Posterior vena cava (tissue), 2 donors: ENCODE results near the gene MAP4. TPM values are rescaled to one million over a fixed set of nuclear protein-coding genes. Genes with fewer than 3 reads are reported as not detected.

Experiments used
- DNase-seq: peaks from one replicate; pipeline ENCODE4 v3.0.0-alpha.2; 2020; ENCODE audit warnings: low spot score
- intact Hi-C, 2 donors: fragments of 100-400 bp; cut with DNase I; formaldehyde crosslinking; loops; one replicate each; pipeline versions ENCODE4 v1.14.1 to v1.14.2; 2022 to 2023
- total RNA-seq, 2 donors: library from RNA; stranded (reverse); fragmentation: NEBNext Ultra II Directional; extraction: Animal tissue kit (Norgen Biotek cat#: 25700); gene quantifications; one replicate each; pipeline ENCODE4 v1.2.1, GENCODE V29; 2021
- donor health status: DM: yes; HTN: yes; CAD: no.
- donor health status: DM: yes; HTN: yes; CAD: no.

The MAP4 gene
- total RNA-seq, 2 donors from 2014 or later = 332 to 380 TPM

DNA sequence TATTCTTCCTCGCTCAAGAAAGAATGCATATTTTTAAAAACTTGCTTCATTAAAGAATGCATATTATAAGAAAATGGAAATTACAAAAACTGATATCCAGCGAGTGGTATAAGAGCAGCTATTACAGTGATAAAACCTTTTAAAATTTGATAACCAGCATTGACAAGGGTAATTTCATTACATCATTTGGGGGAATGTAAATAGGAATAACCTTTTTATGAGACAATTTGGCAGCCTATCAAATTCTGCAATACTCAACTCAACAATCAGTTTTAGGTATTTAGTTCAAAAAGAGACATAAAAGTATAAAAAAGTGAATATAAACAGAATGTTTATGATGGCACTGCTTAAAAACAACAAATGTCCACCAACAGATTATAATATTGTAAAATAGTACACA lies 35.4 kb downstream of the MAP4 start:
- intact Hi-C loops = no loop called here
- no peak for DNase-seq

DNA sequence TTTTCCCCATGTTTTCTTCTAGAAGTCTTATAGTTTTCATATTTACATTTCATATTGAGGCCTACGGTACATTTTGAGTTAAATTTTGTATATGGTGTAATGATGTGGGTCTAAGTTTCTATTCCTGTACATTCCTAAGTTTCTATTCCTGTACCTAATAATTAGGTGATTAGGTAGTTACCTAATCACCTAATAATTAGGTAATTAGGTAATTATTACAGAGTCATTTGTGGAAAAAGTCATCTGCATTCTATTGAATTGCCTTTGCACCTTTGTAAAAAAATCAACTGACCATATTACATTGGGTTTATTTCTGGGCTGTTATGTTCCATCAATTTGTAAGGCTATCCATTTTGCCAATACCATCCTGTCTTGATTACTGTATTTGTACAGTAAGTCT lies 37.1 kb downstream of the MAP4 start:
- intact Hi-C loops = loop anchor here in 1 of 2 donors (10.0 kb wide), 1 partner anchor 1064 kb away; no protein-coding TSS in a partner anchor
- no peak for DNase-seq

DNA sequence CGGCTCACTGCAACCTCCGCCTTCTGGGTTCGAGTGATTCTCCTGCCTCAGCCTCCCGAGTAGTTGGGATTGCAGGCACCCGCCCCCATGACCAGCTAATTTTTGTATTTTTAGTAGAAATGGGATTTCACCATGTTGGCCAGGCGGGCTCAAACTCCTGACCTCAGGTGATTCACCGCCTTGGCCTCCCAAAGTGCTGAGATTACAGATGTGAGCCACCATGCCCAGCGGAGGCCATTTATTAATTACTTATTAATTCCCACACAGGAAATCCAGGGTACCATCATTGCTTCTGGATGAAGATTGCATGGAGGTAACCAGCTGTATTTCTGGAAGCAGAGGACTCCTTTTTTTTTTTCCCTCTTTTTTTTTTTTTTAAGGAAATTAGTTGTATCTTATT lies 37.8 kb downstream of the MAP4 start:
- no peak for DNase-seq
- intact Hi-C loops = loop anchor here in 1 of 2 donors (10.0 kb wide), 1 partner anchor 1064 kb away; no protein-coding TSS in a partner anchor

DNA sequence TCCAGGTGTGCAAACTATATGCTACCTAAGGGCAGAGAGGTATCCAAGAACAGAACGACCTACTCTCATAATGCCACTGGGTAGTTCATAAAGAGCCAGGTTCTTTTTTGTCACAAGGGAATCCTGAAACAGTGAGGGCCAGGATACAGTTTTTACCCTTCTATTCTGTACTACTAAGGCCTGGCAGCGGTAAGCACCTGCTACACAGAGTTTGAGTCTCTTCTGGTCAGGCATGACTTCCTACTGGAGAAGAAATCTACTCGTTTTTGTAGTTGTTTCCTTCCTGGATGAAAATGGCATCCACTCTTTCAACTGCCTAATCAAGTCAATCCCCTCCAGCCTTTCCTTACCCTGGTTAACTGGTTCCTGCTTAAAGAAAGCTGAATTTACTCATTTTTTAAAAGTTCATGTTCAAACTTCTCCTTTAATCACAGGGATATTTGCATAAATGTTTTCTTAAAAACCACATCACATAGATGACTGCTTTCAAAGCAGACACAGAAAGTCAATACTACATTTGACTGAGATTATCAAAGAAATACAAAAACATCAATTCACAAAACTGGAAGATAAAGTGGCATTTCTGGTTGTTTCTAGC lies 40.0 kb downstream of the MAP4 start:
- intact Hi-C loops = loop anchor here in 1 of 2 donors (10.0 kb wide), 1 partner anchor 1061 kb away; no protein-coding TSS in a partner anchor
- DNase-seq = no peak

DNA sequence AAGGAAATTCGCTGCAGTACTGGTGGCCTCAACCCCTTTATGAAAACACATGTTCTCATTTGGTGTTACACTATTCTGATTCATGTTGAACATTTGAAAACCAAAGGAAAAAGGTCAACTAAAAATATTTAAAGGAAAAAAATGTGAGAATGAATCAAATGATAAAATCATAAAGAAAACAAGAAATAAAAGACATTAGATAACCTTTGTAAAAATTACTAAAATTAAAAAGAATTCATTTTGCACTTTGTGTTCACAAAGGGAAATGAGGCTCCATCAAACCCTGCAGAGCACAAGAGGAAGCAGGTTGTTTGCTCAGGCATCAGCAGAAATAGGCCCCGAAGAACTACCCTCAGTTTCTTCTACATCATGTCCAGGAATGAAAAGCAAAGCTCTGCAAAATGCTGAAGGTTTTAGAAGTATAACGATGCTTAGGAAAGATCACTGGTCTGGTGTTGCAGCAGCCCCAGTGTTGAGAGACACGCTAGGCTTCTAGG lies 41.2 kb downstream of the MAP4 start:
- intact Hi-C loops = loop anchor here in 1 of 2 donors (10.0 kb wide), 1 partner anchor 1060 kb away; no protein-coding TSS in a partner anchor

DNA sequence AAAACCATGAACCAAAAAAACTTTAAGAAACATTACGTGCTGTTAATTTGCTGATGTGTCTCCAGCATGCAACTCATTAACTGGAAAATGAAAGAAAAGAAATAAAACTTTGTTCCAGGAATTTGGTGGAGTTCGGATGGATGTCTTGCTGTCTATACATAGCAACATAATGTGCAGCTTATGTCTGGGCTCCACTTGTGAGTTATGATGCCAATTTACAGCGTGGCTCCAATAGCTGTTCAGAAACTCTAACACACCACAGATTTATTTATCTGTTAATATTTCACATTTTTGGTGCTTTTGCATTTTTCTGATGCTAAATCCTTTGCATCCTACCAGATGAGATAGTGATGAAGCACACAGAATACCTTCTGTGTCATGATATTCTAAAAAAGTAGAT lies 45.1 kb downstream of the MAP4 start:
- intact Hi-C loops = loop anchor here in 1 of 2 donors (10.0 kb wide), 1 partner anchor 1056 kb away; no protein-coding TSS in a partner anchor

More for the DNA sequence above, 41.2 kb downstream of the MAP4 start:
- DNase-seq = no peak

DNA sequence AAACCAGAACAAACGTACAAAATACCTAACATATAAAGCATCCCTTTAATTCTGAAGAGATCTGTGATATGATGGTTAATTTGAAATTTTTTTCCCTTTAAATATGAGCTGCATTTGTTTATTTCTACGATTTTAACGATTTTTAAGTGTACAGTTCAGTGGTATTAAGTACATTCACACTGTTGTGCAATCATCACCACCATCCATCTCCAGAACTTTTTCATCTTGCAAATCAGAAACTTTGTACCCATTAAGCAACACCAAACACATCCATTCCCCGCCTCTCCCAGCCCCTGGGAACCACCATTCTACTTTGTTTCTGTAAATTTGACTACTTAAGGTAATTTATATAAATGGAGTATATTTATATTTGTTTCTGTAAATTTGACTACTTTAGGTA lies 51.5 kb downstream of the MAP4 start:
- intact Hi-C loops = no loop called here

More for the DNA sequence above, 45.1 kb downstream of the MAP4 start:
- no peak for DNase-seq

DNA sequence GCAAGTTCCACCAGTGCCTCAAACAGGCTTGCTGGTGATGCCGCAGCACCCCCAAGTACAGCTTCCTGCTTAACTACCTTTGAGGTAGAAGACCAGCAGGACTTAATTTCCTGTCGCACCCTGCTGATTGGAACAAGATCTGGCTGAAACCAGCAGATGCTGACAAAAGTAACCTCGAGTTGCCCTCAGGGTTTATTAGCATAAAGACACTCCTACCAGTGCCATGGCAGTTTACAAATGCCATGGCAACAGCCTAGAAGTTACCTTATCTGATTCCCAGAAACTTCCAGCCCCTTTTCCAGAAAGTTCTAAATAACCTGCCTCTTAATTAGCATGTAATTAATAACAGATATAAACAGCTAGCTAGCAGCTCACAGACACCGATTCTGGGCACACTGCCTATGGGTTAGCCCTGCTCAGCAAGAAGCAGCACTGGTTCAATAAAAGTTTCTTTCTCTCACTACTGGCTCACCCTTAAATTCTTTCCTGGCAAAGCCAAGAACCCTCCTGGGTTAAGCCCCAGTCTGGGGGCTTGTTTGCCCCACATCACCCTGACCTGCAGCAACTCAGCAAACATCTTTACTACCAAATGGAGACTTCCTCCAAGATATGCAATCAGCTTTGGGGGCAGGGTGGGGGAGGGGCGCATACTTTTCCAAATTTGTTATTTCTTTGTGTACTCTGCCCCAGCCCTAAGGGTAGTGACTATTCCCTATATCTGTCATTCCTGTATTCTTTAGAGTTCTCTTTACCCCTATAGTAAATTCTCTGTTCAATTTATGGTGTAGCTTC lies 54.2 kb downstream of the MAP4 start:
- intact Hi-C loops = no loop called here
- no peak for DNase-seq

More for the DNA sequence above, 51.5 kb downstream of the MAP4 start:
- no peak for DNase-seq

DNA sequence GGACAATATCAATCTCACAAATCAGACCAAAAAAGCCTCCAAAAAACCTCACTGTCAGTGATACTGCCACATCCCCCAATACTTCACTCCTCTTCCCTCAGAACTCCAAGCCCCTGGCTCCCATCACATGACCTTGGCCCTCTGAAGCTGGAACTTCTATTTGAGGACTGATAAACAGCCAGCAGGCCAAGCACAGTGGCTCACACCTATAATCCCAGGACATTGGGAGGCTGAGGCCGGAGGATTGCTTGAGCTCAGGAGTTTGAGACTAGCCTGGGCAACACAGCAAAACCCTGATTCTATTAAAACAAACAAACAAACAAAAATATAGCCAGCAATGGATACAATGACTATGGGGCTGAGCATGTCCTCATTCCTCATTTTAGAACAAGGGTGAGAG lies 55.2 kb downstream of the MAP4 start:
- intact Hi-C loops = no loop called here

DNA sequence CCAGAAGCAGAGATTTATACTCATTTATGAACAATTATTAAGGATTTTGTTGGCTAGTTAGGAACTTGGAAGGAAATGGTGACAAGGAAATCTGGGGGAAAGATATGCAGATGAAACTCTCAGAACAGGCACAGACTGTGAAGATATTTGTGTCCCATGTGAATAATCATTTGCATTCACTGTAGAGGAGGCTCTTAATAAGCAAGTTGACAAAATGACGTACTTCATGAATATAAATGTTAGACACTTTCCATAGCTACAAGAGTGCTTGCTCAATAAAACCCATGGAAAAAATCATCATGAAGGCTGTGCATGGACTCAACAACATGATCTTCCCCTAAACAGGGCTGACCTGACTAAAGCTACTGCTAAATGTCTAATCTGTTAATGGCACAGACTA lies 59.7 kb downstream of the MAP4 start:
- intact Hi-C loops = no loop called here
- DNase-seq = no peak

More for the DNA sequence above, 55.2 kb downstream of the MAP4 start:
- no peak for DNase-seq

DNA sequence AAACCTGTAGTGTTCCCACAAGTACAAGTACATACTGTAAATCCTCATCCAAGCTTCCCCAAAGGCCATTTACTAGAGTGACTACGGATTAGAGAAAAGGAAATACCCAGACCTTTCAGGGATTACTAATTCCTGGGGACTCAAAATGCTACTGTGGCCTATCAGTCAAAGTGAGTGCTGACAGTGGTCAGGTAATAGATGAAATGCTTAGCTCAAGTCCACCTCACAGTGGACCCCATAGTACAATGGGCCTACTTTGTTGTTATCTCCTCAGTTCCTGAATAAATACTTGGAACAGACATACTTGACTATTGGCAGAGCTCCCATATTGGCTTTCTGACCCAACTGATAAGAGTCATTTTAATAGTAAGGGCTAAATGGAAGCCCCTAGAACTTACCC lies 61.6 kb downstream of the MAP4 start:
- no peak for DNase-seq
- intact Hi-C loops = no loop called here

DNA sequence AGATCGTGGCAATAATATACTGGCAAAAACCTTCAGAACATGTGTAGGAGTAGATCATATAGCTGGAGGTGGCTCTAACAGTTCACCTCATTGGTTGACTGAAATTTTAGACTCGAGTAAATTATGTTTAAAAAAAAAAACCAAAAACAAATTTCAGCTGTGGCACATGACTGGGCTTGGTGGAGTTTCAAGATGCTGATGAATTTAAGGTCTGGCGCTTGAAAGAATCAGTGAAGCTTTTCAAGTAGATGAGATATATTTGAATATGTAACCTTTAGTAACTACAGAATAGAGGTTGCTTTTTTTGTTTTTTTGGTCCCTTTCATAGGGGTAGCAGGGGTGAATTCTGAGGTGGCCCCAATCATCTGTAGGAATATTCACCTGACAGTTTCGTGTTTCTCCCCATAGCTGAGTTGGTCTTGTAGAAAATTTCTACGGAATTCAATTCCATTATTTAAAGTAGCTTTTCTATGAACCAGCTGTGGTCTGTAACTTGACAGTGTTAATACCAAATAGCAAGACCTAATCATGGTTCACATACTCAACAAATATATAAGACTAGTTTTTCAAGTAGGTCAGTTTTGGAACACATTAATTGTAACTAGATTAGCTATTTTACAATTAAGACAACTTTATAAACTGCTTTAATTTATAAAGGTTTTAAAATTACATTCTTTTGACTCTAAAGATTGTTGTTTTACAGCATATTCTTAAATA lies 65.6 kb downstream of the MAP4 start:
- intact Hi-C loops = no loop called here
- no peak for DNase-seq

DNA sequence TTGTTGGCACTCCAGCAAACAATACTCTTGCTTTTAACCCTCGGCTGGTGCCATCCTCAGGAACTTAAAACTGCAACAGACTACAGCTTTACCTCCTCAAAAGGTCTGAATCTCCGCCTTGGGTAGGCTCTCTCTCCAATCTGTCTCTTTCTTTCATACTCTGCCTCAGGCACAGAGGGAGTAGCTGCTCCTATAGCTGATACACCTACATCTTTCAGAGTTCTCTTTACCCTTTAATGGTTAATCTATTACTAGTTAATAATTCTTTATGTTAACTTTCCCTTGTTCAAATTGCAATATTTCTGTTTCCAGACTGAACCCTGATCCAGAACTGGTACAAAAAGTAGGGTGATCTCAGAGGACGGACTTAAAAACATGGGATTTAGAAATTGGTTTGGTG lies 66.2 kb downstream of the MAP4 start:
- no peak for DNase-seq
- intact Hi-C loops = no loop called here

DNA sequence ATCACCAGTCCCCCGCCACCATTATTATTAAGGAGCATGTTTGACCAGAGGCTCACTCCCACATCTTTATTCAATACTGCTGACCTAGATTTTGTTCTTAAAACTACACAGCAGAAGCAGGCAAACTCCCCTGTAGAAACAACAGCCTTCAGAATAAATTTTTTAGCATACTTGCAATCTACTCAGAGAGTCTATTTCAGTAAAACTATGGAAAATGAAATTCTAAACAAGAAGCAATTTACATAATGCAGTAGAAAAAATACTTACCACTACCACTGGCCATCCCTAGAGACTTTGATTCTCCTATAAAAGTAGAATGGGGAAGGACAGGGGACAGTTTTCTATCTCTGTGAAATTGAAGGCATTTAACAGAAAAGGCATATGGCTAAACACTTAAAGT lies 76.0 kb downstream of the MAP4 start:
- intact Hi-C loops = no loop called here
- DNase-seq = no peak

DNA sequence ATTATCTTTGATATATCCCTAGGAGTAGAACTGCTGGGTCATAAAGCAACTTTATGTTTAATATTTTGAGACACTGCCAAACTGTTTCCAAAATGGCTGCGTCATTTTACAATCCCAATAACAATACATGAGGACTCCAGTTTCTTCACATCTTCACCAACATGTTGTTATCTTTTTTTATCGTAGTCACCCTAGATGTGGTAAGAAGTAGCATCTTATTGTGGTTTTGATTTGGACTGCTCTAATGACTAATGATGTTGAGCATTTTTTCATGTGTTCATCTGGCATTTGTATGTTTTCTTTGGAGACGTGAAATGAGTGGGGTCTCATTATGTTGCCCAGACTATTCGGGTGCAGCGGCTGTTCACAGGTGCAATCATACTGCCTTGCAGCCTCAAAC lies 83.8 kb downstream of the MAP4 start:
- DNase-seq = no peak
- intact Hi-C loops = no loop called here

DNA sequence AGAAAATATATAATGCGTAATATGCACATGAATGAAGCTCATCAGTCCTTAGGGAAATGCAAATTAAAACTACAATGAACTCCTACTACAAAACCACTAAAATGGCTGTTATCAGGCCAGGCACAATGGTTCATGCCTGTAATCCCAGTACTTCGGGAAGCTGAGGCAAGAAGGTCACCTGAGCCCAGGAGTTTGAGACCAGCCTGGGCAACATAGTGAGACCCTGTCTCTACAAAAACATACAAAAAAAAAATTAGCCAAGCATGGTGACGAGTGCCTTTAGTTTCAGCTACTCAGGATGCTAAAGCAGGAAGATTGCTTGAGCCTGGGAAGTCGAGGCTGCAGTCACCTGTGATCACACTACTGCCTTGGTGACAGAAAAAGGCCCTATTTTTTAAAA lies 85.2 kb downstream of the MAP4 start:
- no peak for DNase-seq
- intact Hi-C loops = no loop called here

DNA sequence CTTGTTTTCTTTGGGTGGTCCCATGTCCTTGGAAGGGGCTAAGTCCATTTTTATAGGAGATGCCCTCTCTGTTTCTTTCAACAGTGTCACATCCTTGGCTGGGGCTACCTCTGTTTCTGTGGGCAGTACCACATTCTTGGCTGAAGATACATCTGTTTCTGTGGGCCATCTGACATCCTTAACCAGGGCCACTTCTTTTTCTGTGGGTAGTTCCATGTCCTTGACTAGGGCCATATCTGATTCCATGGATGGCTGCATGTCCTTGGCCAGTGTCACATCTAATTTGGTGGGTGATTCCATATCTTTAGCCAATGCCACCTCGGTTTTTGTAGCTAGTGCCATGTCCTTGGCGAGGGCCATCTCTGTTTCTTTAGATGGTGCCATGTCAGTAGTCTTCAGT lies 99.5 kb downstream of the MAP4 start:
- DNase-seq = no peak
- intact Hi-C loops = no loop called here

DNA sequence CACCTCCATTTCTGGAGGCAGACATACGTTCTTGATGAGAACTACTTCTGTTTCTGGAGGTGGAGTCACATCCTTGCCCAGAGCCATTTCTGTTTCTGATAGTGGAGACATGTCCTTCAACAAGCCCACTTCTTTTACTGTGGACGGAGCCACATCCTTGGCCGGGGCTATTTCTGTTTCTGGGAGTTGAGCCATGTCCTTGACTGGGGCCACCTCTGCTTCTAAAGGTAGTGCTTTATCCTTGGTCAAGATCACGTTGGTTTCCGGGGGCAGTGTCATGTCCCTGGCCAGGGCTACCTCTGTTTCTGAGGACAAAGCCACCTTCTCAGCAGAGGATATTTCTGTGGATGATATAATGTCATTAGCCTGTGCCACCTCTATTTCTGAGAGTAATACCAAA lies 100.0 kb downstream of the MAP4 start:
- no peak for DNase-seq
- intact Hi-C loops = no loop called here

DNA sequence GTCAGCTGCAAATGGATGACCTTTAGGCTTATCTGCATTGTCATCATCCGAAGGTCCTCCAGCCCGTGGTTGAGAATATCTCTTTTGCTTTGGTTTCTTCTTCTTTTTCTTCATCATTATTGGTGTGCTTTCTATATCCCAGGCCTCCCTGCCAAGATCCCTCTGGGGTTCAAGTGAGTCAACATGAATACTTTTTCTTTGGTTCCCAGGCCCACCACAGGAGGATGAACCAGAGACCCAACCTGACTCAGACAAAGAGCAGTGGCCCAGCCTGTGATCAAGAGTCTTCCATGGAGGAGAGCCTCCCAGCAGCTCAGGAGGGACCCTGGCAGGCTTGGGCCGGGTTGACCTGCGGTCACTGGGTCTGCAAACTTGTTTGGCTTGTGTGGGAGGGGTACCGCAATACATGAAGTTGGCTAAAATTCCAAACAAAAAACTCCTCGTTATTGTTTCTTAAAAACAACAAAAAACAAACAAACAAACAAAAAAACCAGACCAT lies 104.2 kb downstream of the MAP4 start:
- intact Hi-C loops = no loop called here

More for the DNA sequence above, 104.2 kb downstream of the MAP4 start:
- DNase-seq = no peak
